Myocyte (in vitro differentiated cells): Measurements from ENCODE around the gene DNAJC13. TPM values are rescaled to one million over a fixed set of nuclear protein-coding genes. Genes with fewer than 3 reads are reported as not detected.
A peak's percentile ranks its signal among the peaks of the same experiment; 100 is the strongest.
"Not testable (repeated sequence)": the region's sequence is repeated elsewhere in the genome, so short reads cannot be mapped to it uniquely, and the experiment has no call there.

ENCODE experiments used
- DNase-seq: peaks from one replicate; pipeline ENCODE4 v3.0.0-alpha.2; 2012; ENCODE audit warnings: low read depth
- polyA plus RNA-seq: library from polyadenylated mRNA; unstranded; fragments of >200 nt; gene quantifications from one replicate; pipeline ENCODE4 v1.2.1, GENCODE V29; 2012; ENCODE audit warnings: missing spikeins
- total RNA-seq: library from RNA; depleted of rRNA; stranded (reverse); fragments of >200 nt; gene quantifications from 2 replicates; pipeline ENCODE4 v1.2.3, GENCODE V29; 2014

Gene DNAJC13
- total RNA-seq, result 36.6 and 46.4 TPM in 2 replicates
- 14.5 TPM for polyA plus RNA-seq

- DNase-seq, result peak; percentile 96
Observed at GRCh38 chr3:132416807-132417694, at the start of gene DNAJC13. Gene DNAJC13 (plus strand): TSS chr3:132417502. CDS start chr3:132434551, 17,049 bp downstream.

- DNase-seq, result no peak
Observed at GRCh38 chr3:132368515-132368914, 48.8 kb upstream of the DNAJC13 start.

- no peak for DNase-seq
Observed at GRCh38 chr3:132368962-132369361, 48.3 kb upstream of the DNAJC13 start.

GRCh38 chr3:132376945-132377354 is 40.4 kb upstream of the DNAJC13 start:
- not testable (repeated sequence) for DNase-seq

GRCh38 chr3:132378048-132378762 is 39.1 kb upstream of the DNAJC13 start:
- no peak for DNase-seq

GRCh38 chr3:132378846-132379245 is 38.5 kb upstream of the DNAJC13 start:
- peak; percentile 36 for DNase-seq

GRCh38 chr3:132380920-132381319 is 36.4 kb upstream of the DNAJC13 start:
- peak; percentile 82 for DNase-seq

- DNase-seq, result peak; percentile 81
Observed at GRCh38 chr3:132381348-132381944, 35.9 kb upstream of the DNAJC13 start.

GRCh38 chr3:132382267-132382666 is 35.0 kb upstream of the DNAJC13 start:
- DNase-seq, result no peak

GRCh38 chr3:132382688-132383194 is 34.6 kb upstream of the DNAJC13 start:
- no peak for DNase-seq

GRCh38 chr3:132386259-132386658 is 31.0 kb upstream of the DNAJC13 start:
- DNase-seq, result no peak

GRCh38 chr3:132392675-132393074 is 24.6 kb upstream of the DNAJC13 start:
- not testable (repeated sequence) for DNase-seq

- peak; percentile 81 for DNase-seq
Observed at GRCh38 chr3:132394320-132394719, 23.0 kb upstream of the DNAJC13 start.

GRCh38 chr3:132395126-132395525 is 22.2 kb upstream of the DNAJC13 start:
- DNase-seq, result no peak

GRCh38 chr3:132396255-132396654 is 21.0 kb upstream of the DNAJC13 start:
- DNase-seq, result no peak

- not testable (repeated sequence) for DNase-seq
Observed at GRCh38 chr3:132396776-132397175, 20.5 kb upstream of the DNAJC13 start.

- DNase-seq, result peak; percentile 67
Observed at GRCh38 chr3:132399054-132399929, 18.0 kb upstream of the DNAJC13 start.

- DNase-seq, result no peak
Observed at GRCh38 chr3:132401255-132401654, 16.0 kb upstream of the DNAJC13 start.

GRCh38 chr3:132404276-132404675 is 13.0 kb upstream of the DNAJC13 start:
- DNase-seq, result no peak

- no peak for DNase-seq
Observed at GRCh38 chr3:132405188-132405587, 12.1 kb upstream of the DNAJC13 start.
